ENCODE measurements around the gene AGAP1. TPM values are rescaled to one million over a fixed set of nuclear protein-coding genes. Genes with fewer than 3 reads are reported as not detected.
A peak's percentile ranks its signal among the peaks of the same experiment; 100 is the strongest.

AGAP1 gene
- polyA plus RNA-seq, 1 donor from 2014 or later: 17.4 TPM

- peak; percentile 46 for TF ChIP-seq EZH2 (IDR thresholded peaks at IDR 0.05; ENCODE audit: borderline replicate concordance, insufficient read depth, low read length, poor library complexity, severe bottlenecking)
- peak; percentile 11 for TF ChIP-seq POLR2AphosphoS5 (IDR thresholded peaks at IDR 0.05)
- TF ChIP-seq REST (IDR thresholded peaks at IDR 0.05; ENCODE audit: borderline replicate concordance): no peak
- no peaks in the 10 kb centered on the region for H4K20me1 ChIP-seq (ENCODE audit: insufficient read depth)
- H3K9me2 ChIP-seq (ENCODE audit: insufficient read depth, low read length): no peaks in the 10 kb centered on the region
- peaks cover 100% of the 10 kb centered on the region for H3K27me3 ChIP-seq (ENCODE audit: insufficient read depth, low read depth, low read length)
- no peak overlapping the region for H3K4me2 ChIP-seq (ENCODE audit: low read length)
- H2AFZ ChIP-seq (ENCODE audit: low read depth, low read length): no peak overlapping the region
- H3K27ac ChIP-seq (ENCODE audit: low read length): no peak overlapping the region
- no peaks in the 10 kb centered on the region for H3K79me2 ChIP-seq (replicated peaks; ENCODE audit: insufficient read depth, low read length)
- no peak overlapping the region for H3K9ac ChIP-seq (ENCODE audit: low read length)
- no peaks in the 10 kb centered on the region for H3F3A ChIP-seq (ENCODE audit: insufficient read depth, low read length, poor library complexity, severe bottlenecking)
- H3K4me3 ChIP-seq (ENCODE audit: low read length): peak overlapping the region; percentile 63
- H3K36me3 ChIP-seq (ENCODE audit: insufficient read depth, low read length): no peaks in the 10 kb centered on the region
- no peaks in the 10 kb centered on the region for H3K9me3 ChIP-seq (ENCODE audit: low read length)
Measured at GRCh38 chr2:236165842-236166795, 672.3 kb downstream of the AGAP1 start.

GRCh38 chr2:236166796-236167296 is 673.0 kb downstream of the AGAP1 start:
- H3K9ac ChIP-seq (ENCODE audit: low read length): no peak overlapping the region
- H3K9me3 ChIP-seq (ENCODE audit: low read length): no peaks in the 10 kb centered on the region
- no peaks in the 10 kb centered on the region for H3K36me3 ChIP-seq (ENCODE audit: insufficient read depth, low read length)
- H3K4me2 ChIP-seq (ENCODE audit: low read length): no peak overlapping the region
- H3K9me2 ChIP-seq (ENCODE audit: insufficient read depth, low read length): no peaks in the 10 kb centered on the region
- no peak overlapping the region for H3K27ac ChIP-seq (ENCODE audit: low read length)
- H3K4me3 ChIP-seq (ENCODE audit: low read length): peak overlapping the region; percentile 63
- H2AFZ ChIP-seq (ENCODE audit: low read depth, low read length): no peak overlapping the region
- TF ChIP-seq CTCF (IDR thresholded peaks at IDR 0.05; ENCODE audit: poor library complexity, severe bottlenecking): no peak
- no peak for TF ChIP-seq MXI1 (conservative IDR thresholded peaks at IDR 0.05; ENCODE audit: poor library complexity, severe bottlenecking)
- TF ChIP-seq EZH2 (IDR thresholded peaks at IDR 0.05; ENCODE audit: borderline replicate concordance, insufficient read depth, low read length, poor library complexity, severe bottlenecking): no peak
- TF ChIP-seq RAD21 (conservative IDR thresholded peaks at IDR 0.05): no peak
- no peak for TF ChIP-seq POLR2AphosphoS5 (IDR thresholded peaks at IDR 0.05)
- no peak for TF ChIP-seq EP300 (conservative IDR thresholded peaks at IDR 0.05; ENCODE audit: poor library complexity, severe bottlenecking)
- no peak for TF ChIP-seq TAF1 (IDR thresholded peaks at IDR 0.05; ENCODE audit: low read depth)
- TF ChIP-seq REST (IDR thresholded peaks at IDR 0.05; ENCODE audit: borderline replicate concordance): no peak
- no peak for TF ChIP-seq SMC3 (conservative IDR thresholded peaks at IDR 0.05; ENCODE audit: poor library complexity)
- H4K20me1 ChIP-seq (ENCODE audit: insufficient read depth): no peaks in the 10 kb centered on the region
- no peaks in the 10 kb centered on the region for H3F3A ChIP-seq (ENCODE audit: insufficient read depth, low read length, poor library complexity, severe bottlenecking)
- H3K79me2 ChIP-seq (replicated peaks; ENCODE audit: insufficient read depth, low read length): no peaks in the 10 kb centered on the region
- peaks cover 100% of the 10 kb centered on the region for H3K27me3 ChIP-seq (ENCODE audit: insufficient read depth, low read depth, low read length)

Data from neural cell (in vitro differentiated cells).